Breast epithelium (tissue), 3 donors: Measurements from ENCODE around the gene PLEKHG1.

Experiments
- CTCF ChIP-seq, 3 donors: fragments of 450-650 bp; IDR thresholded peaks; one replicate each; pipeline ENCODE4 v1.5.1; 2016 to 2017; ENCODE audit warnings: antibody characterized with exemption in 3 of 3, mild to moderate bottlenecking in 3 of 3, moderate library complexity in 3 of 3
- POLR2A ChIP-seq: fragments of 450-650 bp; IDR thresholded peaks from one replicate; pipeline ENCODE4 v1.6.1; 2016; ENCODE audit warnings: antibody characterized with exemption, mild to moderate bottlenecking, moderate library complexity

DNA sequence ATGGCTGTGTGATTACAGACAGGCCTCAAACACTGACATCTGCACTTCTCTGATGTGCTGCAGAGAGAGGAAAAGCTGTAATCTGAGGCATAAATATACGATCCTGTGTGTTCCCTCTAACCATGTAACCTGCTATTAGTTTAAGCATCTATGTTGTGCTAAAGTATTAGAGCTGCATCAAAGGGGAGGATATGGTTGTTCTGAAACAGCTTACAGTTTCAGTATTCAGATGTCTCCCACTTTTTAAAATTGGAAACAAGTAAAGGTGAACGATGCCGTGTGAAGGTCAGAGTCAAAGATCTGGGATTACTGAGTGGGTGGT is 7.6 kb downstream of the PLEKHG1 start:
- no peak for TF ChIP-seq CTCF (IDR thresholded peaks at IDR 0.05)
- no peak for TF ChIP-seq POLR2A
